Effector memory CD8-positive, alpha-beta T cell (primary cell): ENCODE measurements around the gene ROMO1.

Experiments
- ATAC-seq: fragments of 150-1000 bp; cut with Tn5 transposase; replicated peaks from 2 replicates; pipeline ENCODE4 v1.10.0; 2021; ENCODE audit warnings: mild to moderate bottlenecking, moderate library complexity
- DNase-seq, 3 experiments: peaks; one replicate each; pipeline ENCODE4 v3.0.0; 2021
- H3K27ac Mint-ChIP-seq, 2 donors: one replicate each; pipeline ENCODE4 v1.8.0; 2022; ENCODE audit warnings: mild to moderate bottlenecking in 2 of 2, mixed read lengths in 2 of 2, moderate library complexity in 2 of 2
- H3K27me3 Mint-ChIP-seq, 2 donors: one replicate each; pipeline ENCODE4 v1.8.0; 2022; ENCODE audit warnings: mixed read lengths in 2 of 2
- H3K36me3 Mint-ChIP-seq: one replicate; pipeline ENCODE4 v1.8.0; 2022; ENCODE audit warnings: mild to moderate bottlenecking, moderate library complexity, mixed read lengths; ENCODE audit not compliant: insufficient read depth
- H3K4me1 Mint-ChIP-seq, 2 donors: one replicate each; pipeline ENCODE4 v1.8.0; 2022; ENCODE audit warnings: low read depth in 2 of 2, mixed read lengths in 2 of 2
- H3K4me3 Mint-ChIP-seq, 2 donors: one replicate each; pipeline ENCODE4 v1.8.0; 2022; ENCODE audit warnings: mild to moderate bottlenecking in 2 of 2, mixed read lengths in 2 of 2, moderate library complexity in 2 of 2
- H3K9me3 Mint-ChIP-seq, 2 donors: one replicate each; pipeline ENCODE4 v1.8.0; 2022; ENCODE audit warnings: mixed read lengths in 2 of 2
- total RNA-seq, 9 experiments: gene quantifications; one replicate each; lab custom pipeline; 2026; lab: John Stamatoyannopoulos, UW

The ROMO1 gene
- total RNA-seq, result 6.7 to 34.8 (median 20.3) reads per million in 9 experiments

- H3K27me3 Mint-ChIP-seq, result no peaks in the 10 kb centered on the region
- no peaks in the 10 kb centered on the region for H3K9me3 Mint-ChIP-seq
- ATAC-seq (peak; percentile 91), DNase-seq (peak; percentile 79 to 83 (median 80))
- H3K4me3 Mint-ChIP-seq, result peak within 1 kb of the TSS; percentile 96 to 97
- peaks cover 27 to 41% of the 10 kb centered on the region in 2 donors for H3K4me1 Mint-ChIP-seq
- peak within 1 kb of the TSS; percentile 98 to 99 for H3K27ac Mint-ChIP-seq
- peaks cover 73% of the 10 kb centered on the region for H3K36me3 Mint-ChIP-seq
These were observed at the start of gene ROMO1, which contains the start of gene NFS1 for GRCh38 chr20:35699127-35699956. Gene ROMO1 (plus strand): TSS chr20:35699405. CDS start chr20:35699633, 228 bp downstream. Gene NFS1 (minus strand): TSS chr20:35699352. CDS start chr20:35699288, 64 bp downstream.

GRCh38 chr20:35650632-35651031, 48.6 kb upstream of the ROMO1 start:
- no peak for ATAC-seq
- Mint-ChIP-seq H3K4me3 (no peak overlapping the region), H3K27ac (peak overlapping the region in 1 of 2 donors; percentile 67), H3K4me1 (peaks cover 28 to 46% of the 10 kb centered on the region in 2 donors), H3K9me3 (no peaks in the 10 kb centered on the region), H3K27me3 (no peaks in the 10 kb centered on the region), H3K36me3 (peaks cover 13% of the 10 kb centered on the region)
- DNase-seq, result no peak

- Mint-ChIP-seq H3K4me3 (no peak overlapping the region), H3K27me3 (no peaks in the 10 kb centered on the region), H3K27ac (peak overlapping the region in 1 of 2 donors; percentile 67), H3K36me3 (peaks cover 19% of the 10 kb centered on the region), H3K4me1 (peaks cover 24 to 41% of the 10 kb centered on the region in 2 donors), H3K9me3 (no peaks in the 10 kb centered on the region)
- no peak for DNase-seq
- no peak for ATAC-seq
These were observed 47.2 kb upstream of the ROMO1 start for GRCh38 chr20:35651958-35652357.

GRCh38 chr20:35652641-35653429, 46.4 kb upstream of the ROMO1 start:
- H3K4me3 Mint-ChIP-seq, result no peak overlapping the region
- no peaks in the 10 kb centered on the region for H3K9me3 Mint-ChIP-seq
- H3K36me3 Mint-ChIP-seq, result peaks cover 17% of the 10 kb centered on the region
- no peak overlapping the region for H3K27ac Mint-ChIP-seq
- H3K4me1 Mint-ChIP-seq, result peaks cover 29 to 44% of the 10 kb centered on the region in 2 donors
- DNase-seq (no peak), ATAC-seq (no peak)
- H3K27me3 Mint-ChIP-seq, result no peaks in the 10 kb centered on the region

- DNase-seq (no peak), ATAC-seq (no peak)
- H3K36me3 Mint-ChIP-seq, result peaks cover 18% of the 10 kb centered on the region
- H3K4me1 Mint-ChIP-seq, result peaks cover 27 to 45% of the 10 kb centered on the region in 2 donors
- H3K9me3 Mint-ChIP-seq, result no peaks in the 10 kb centered on the region
- no peak overlapping the region for H3K4me3 Mint-ChIP-seq
- no peaks in the 10 kb centered on the region for H3K27me3 Mint-ChIP-seq
- H3K27ac Mint-ChIP-seq, result no peak overlapping the region
These were observed 45.8 kb upstream of the ROMO1 start for GRCh38 chr20:35653430-35653734.

GRCh38 chr20:35653893-35654292, 45.3 kb upstream of the ROMO1 start:
- DNase-seq (no peak), ATAC-seq (no peak)
- Mint-ChIP-seq H3K9me3 (no peaks in the 10 kb centered on the region), H3K4me3 (no peak overlapping the region), H3K36me3 (peaks cover 22% of the 10 kb centered on the region), H3K27ac (no peak overlapping the region), H3K27me3 (no peaks in the 10 kb centered on the region), H3K4me1 (peaks cover 27 to 46% of the 10 kb centered on the region in 2 donors)

GRCh38 chr20:35654415-35654814, 44.8 kb upstream of the ROMO1 start:
- Mint-ChIP-seq H3K36me3 (peaks cover 22% of the 10 kb centered on the region), H3K4me1 (peaks cover 26 to 46% of the 10 kb centered on the region in 2 donors), H3K27ac (no peak overlapping the region), H3K27me3 (no peaks in the 10 kb centered on the region), H3K4me3 (no peak overlapping the region), H3K9me3 (no peaks in the 10 kb centered on the region)
- ATAC-seq (no peak), DNase-seq (no peak)

GRCh38 chr20:35657271-35657670, 41.9 kb upstream of the ROMO1 start:
- ATAC-seq (peak; percentile 23), DNase-seq (no peak)
- Mint-ChIP-seq H3K4me1 (peaks cover 36 to 53% of the 10 kb centered on the region in 2 donors), H3K27me3 (no peaks in the 10 kb centered on the region), H3K4me3 (peak overlapping the region; percentile 3 to 48), H3K36me3 (peaks cover 20% of the 10 kb centered on the region), H3K27ac (peak overlapping the region; percentile 62 to 83), H3K9me3 (no peaks in the 10 kb centered on the region)

- H3K36me3 Mint-ChIP-seq, result peaks cover 49% of the 10 kb centered on the region
- H3K27ac Mint-ChIP-seq, result peak overlapping the region; percentile 98 to 99
- H3K4me1 Mint-ChIP-seq, result peaks cover 56 to 76% of the 10 kb centered on the region in 2 donors
- H3K27me3 Mint-ChIP-seq, result no peaks in the 10 kb centered on the region
- DNase-seq (no peak), ATAC-seq (no peak)
- no peaks in the 10 kb centered on the region for H3K9me3 Mint-ChIP-seq
- peak overlapping the region; percentile 97 to 98 for H3K4me3 Mint-ChIP-seq
These were observed 38.9 kb upstream of the ROMO1 start for GRCh38 chr20:35660122-35660937.

- Mint-ChIP-seq H3K27ac (peak overlapping the region; percentile 98 to 99), H3K27me3 (no peaks in the 10 kb centered on the region), H3K9me3 (no peaks in the 10 kb centered on the region)
These were observed 38.2 kb upstream of the ROMO1 start for GRCh38 chr20:35661053-35661452.

GRCh38 chr20:35661908-35662307, 37.3 kb upstream of the ROMO1 start:
- peaks cover 39% of the 10 kb centered on the region for H3K36me3 Mint-ChIP-seq
- peak overlapping the region; percentile 98 to 99 for H3K27ac Mint-ChIP-seq
- no peaks in the 10 kb centered on the region for H3K9me3 Mint-ChIP-seq
- peaks cover 53 to 73% of the 10 kb centered on the region in 2 donors for H3K4me1 Mint-ChIP-seq
- no peaks in the 10 kb centered on the region for H3K27me3 Mint-ChIP-seq
- DNase-seq (no peak), ATAC-seq (no peak)
- peak overlapping the region; percentile 97 to 98 for H3K4me3 Mint-ChIP-seq

More at GRCh38 chr20:35661053-35661452, 38.2 kb upstream of the ROMO1 start:
- H3K4me1 Mint-ChIP-seq, result peaks cover 56 to 76% of the 10 kb centered on the region in 2 donors
- H3K36me3 Mint-ChIP-seq, result peaks cover 48% of the 10 kb centered on the region
- peak overlapping the region; percentile 97 to 98 for H3K4me3 Mint-ChIP-seq
- no peak for DNase-seq
- ATAC-seq, result no peak

- ATAC-seq, result no peak
These were observed 36.7 kb upstream of the ROMO1 start for GRCh38 chr20:35662551-35662950.

More at GRCh38 chr20:35662551-35662950, 36.7 kb upstream of the ROMO1 start:
- Mint-ChIP-seq H3K4me1 (peaks cover 49 to 67% of the 10 kb centered on the region in 2 donors), H3K9me3 (no peaks in the 10 kb centered on the region), H3K27ac (peak overlapping the region; percentile 98 to 99), H3K4me3 (peak overlapping the region; percentile 97 to 98), H3K36me3 (peaks cover 39% of the 10 kb centered on the region), H3K27me3 (no peaks in the 10 kb centered on the region)
- no peak for DNase-seq
